Mesendoderm (in vitro differentiated cells): ENCODE results near the gene CFH.
"Not testable (repeated sequence)": the region's sequence is repeated elsewhere in the genome, so short reads cannot be mapped to it uniquely, and the experiment has no call there.

Source experiments
- DNase-seq: peaks from one replicate; pipeline ENCODE4 v3.0.0; 2013
- H2AK5ac ChIP-seq: 2 replicates; pipeline ENCODE4 v1.6.1; 2013; ENCODE audit warnings: low read length, inconsistent platforms
- H2BK120ac ChIP-seq: 2 replicates; pipeline ENCODE4 v1.6.1; 2013; ENCODE audit warnings: low read depth, mild to moderate bottlenecking, low read length, moderate library complexity, mixed read lengths
- H2BK15ac ChIP-seq: replicated peaks from 2 replicates; pipeline ENCODE4 v1.6.1; 2013; ENCODE audit warnings: low read depth, mild to moderate bottlenecking, moderate library complexity
- H2BK5ac ChIP-seq: 2 replicates; pipeline ENCODE4 v1.6.1; 2013; ENCODE audit warnings: low read length, inconsistent platforms
- H3K18ac ChIP-seq: 2 replicates; pipeline ENCODE4 v1.6.1; 2013; ENCODE audit warnings: mild to moderate bottlenecking, low read length, mixed read lengths
- H3K23ac ChIP-seq: one replicate; pipeline ENCODE4 v1.6.1; 2013; ENCODE audit warnings: low read length
- H3K27ac ChIP-seq: 2 replicates; pipeline ENCODE4 v1.5.1; 2013; ENCODE audit warnings: low read depth, mild to moderate bottlenecking, inconsistent platforms, low read length, moderate library complexity
- H3K27me3 ChIP-seq: 2 replicates; pipeline ENCODE4 v1.6.1; 2013; ENCODE audit warnings: low read length, control low read depth, mild to moderate bottlenecking, inconsistent platforms; ENCODE audit not compliant: insufficient read depth, poor library complexity
- H3K36me3 ChIP-seq: 2 replicates; pipeline ENCODE4 v1.6.1; 2013; ENCODE audit warnings: low read length, inconsistent platforms; ENCODE audit not compliant: control insufficient read depth, insufficient read depth
- H3K4ac ChIP-seq: one replicate; pipeline ENCODE4 v1.6.1; 2013; ENCODE audit warnings: low read depth, mild to moderate bottlenecking, low read length, moderate library complexity
- H3K4me1 ChIP-seq: 2 replicates; pipeline ENCODE4 v1.6.1; 2013; ENCODE audit warnings: low read depth, low read length, inconsistent platforms; ENCODE audit not compliant: control insufficient read depth
- H3K4me2 ChIP-seq: 2 replicates; pipeline ENCODE4 v1.6.1; 2013; ENCODE audit warnings: low read length
- H3K4me3 ChIP-seq: 2 replicates; pipeline ENCODE4 v1.5.1; 2013; ENCODE audit warnings: mild to moderate bottlenecking, low read length
- H3K56ac ChIP-seq: one replicate; pipeline ENCODE4 v1.6.1; 2013; ENCODE audit warnings: low read length
- H3K79me1 ChIP-seq: 2 replicates; pipeline ENCODE4 v1.6.1; 2013; ENCODE audit warnings: low read length, inconsistent platforms
- H3K79me2 ChIP-seq: 2 replicates; pipeline ENCODE4 v1.6.1; 2013; ENCODE audit warnings: mild to moderate bottlenecking, low read length; ENCODE audit not compliant: control insufficient read depth, insufficient read depth
- H3K9ac ChIP-seq: 2 replicates; pipeline ENCODE4 v1.6.1; 2013; ENCODE audit warnings: low read length, inconsistent platforms
- H4K5ac ChIP-seq: one replicate; pipeline ENCODE4 v1.6.1; 2013; ENCODE audit warnings: low read length
- H4K8ac ChIP-seq: one replicate; pipeline ENCODE4 v1.6.1; 2013; ENCODE audit warnings: low read depth, mild to moderate bottlenecking, control low read depth, low read length, moderate library complexity
- WGBS: extraction: QIAGEN DNeasy Blood & Tissue Kit; methylation state at CpG from one replicate; pipeline ENCODE4 v1.1.7; 2013; ENCODE audit warnings: low lambda C conversion rate, missing lambda C conversion rate; ENCODE audit not compliant: insufficient coverage; ENCODE audit errors: extremely low coverage; 5-methylcytosine and 5-hydroxymethylcytosine counted together

CFH gene

GRCh38 chr1:196765019-196765740, 113.3 kb downstream of the CFH start:
- not testable (repeated sequence) for H3K56ac ChIP-seq, H3K4ac ChIP-seq, H3K4me1 ChIP-seq, H2AK5ac ChIP-seq, H2BK5ac ChIP-seq, H3K4me2 ChIP-seq, H3K27me3 ChIP-seq, H2BK120ac ChIP-seq, H3K4me3 ChIP-seq, H3K79me1 ChIP-seq, H2BK15ac ChIP-seq, H3K9ac ChIP-seq, H3K23ac ChIP-seq, H4K8ac ChIP-seq, H3K27ac ChIP-seq, H3K36me3 ChIP-seq, H3K18ac ChIP-seq, DNase-seq, H3K79me2 ChIP-seq, H4K5ac ChIP-seq
- no CpG with 5 or more reads among the region's 4 CpGs for WGBS

GRCh38 chr1:196769823-196770222, 118.0 kb downstream of the CFH start:
- no CpG with 5 or more reads among the region's 4 CpGs for WGBS

GRCh38 chr1:196773713-196774112, 121.9 kb downstream of the CFH start:
- no peak overlapping the region for H3K4me3 ChIP-seq
- H3K56ac ChIP-seq = no peak overlapping the region
- H4K8ac ChIP-seq = no peak overlapping the region
- H3K9ac ChIP-seq = no peak overlapping the region
- WGBS = no CpG with 5 or more reads among the region's 1 CpG
- H3K79me2 ChIP-seq = no peaks in the 10 kb centered on the region
- no peak overlapping the region for H2BK120ac ChIP-seq
- no peaks in the 10 kb centered on the region for H3K27me3 ChIP-seq
- DNase-seq = no peak
- no peak overlapping the region for H2BK5ac ChIP-seq
- H3K4me1 ChIP-seq = no peaks in the 10 kb centered on the region
- H3K4me2 ChIP-seq = no peak overlapping the region
- H3K79me1 ChIP-seq = no peaks in the 10 kb centered on the region
- H3K36me3 ChIP-seq = no peaks in the 10 kb centered on the region
- no peak overlapping the region for H4K5ac ChIP-seq
- H3K27ac ChIP-seq = no peak overlapping the region
- H3K4ac ChIP-seq = no peak overlapping the region
- H3K18ac ChIP-seq = no peak overlapping the region
- no peak overlapping the region for H2AK5ac ChIP-seq
- H2BK15ac ChIP-seq = no peak overlapping the region
- H3K23ac ChIP-seq = no peak overlapping the region

More at GRCh38 chr1:196769823-196770222, 118.0 kb downstream of the CFH start:
- H3K9ac ChIP-seq, H3K4ac ChIP-seq, H3K27ac ChIP-seq, H2AK5ac ChIP-seq, H3K18ac ChIP-seq, H3K23ac ChIP-seq, H2BK5ac ChIP-seq, H3K36me3 ChIP-seq, H3K4me1 ChIP-seq, H3K4me3 ChIP-seq, H3K4me2 ChIP-seq, H4K5ac ChIP-seq, H4K8ac ChIP-seq, H3K27me3 ChIP-seq, H2BK120ac ChIP-seq, H3K79me2 ChIP-seq, DNase-seq, H3K79me1 ChIP-seq, H2BK15ac ChIP-seq, H3K56ac ChIP-seq: not testable (repeated sequence)

- H2AK5ac ChIP-seq = no peak overlapping the region
- H3K56ac ChIP-seq = no peak overlapping the region
- H3K18ac ChIP-seq = no peak overlapping the region
- no peak overlapping the region for H3K4ac ChIP-seq
- H2BK15ac ChIP-seq = no peak overlapping the region
- H3K27me3 ChIP-seq = no peaks in the 10 kb centered on the region
- no peak overlapping the region for H4K5ac ChIP-seq
- H3K79me2 ChIP-seq = no peaks in the 10 kb centered on the region
- no peak overlapping the region for H2BK5ac ChIP-seq
- no peak overlapping the region for H3K4me3 ChIP-seq
- no peaks in the 10 kb centered on the region for H3K4me1 ChIP-seq
- H3K9ac ChIP-seq = no peak overlapping the region
- no peak overlapping the region for H3K27ac ChIP-seq
- no peak overlapping the region for H3K4me2 ChIP-seq
- H3K23ac ChIP-seq = no peak overlapping the region
- no peak overlapping the region for H2BK120ac ChIP-seq
- no peak overlapping the region for H4K8ac ChIP-seq
- DNase-seq = no peak
- H3K36me3 ChIP-seq = no peaks in the 10 kb centered on the region
- no CpG with 5 or more reads among the region's 2 CpGs for WGBS
- H3K79me1 ChIP-seq = no peaks in the 10 kb centered on the region
These were observed 122.3 kb downstream of the CFH start for GRCh38 chr1:196774175-196774574.

GRCh38 chr1:196774603-196775002, 122.8 kb downstream of the CFH start, which contains the start of gene CFHR3:
Gene CFHR3 (plus strand): TSS chr1:196774840. CDS start chr1:196774887, 47 bp downstream.
- no peak within 1 kb of the TSS for H3K4me3 ChIP-seq

GRCh38 chr1:196777603-196778002, 125.8 kb downstream of the CFH start:
- no peak overlapping the region for H3K18ac ChIP-seq
- no peak overlapping the region for H3K4me2 ChIP-seq
- no peak overlapping the region for H3K56ac ChIP-seq
- no peak overlapping the region for H3K27ac ChIP-seq
- H3K9ac ChIP-seq = no peak overlapping the region
- no peak overlapping the region for H3K23ac ChIP-seq
- H3K4me3 ChIP-seq = no peak overlapping the region
- no peaks in the 10 kb centered on the region for H3K36me3 ChIP-seq
- no peak overlapping the region for H4K8ac ChIP-seq
- no CpG with 5 or more reads among the region's 13 CpGs for WGBS
- no peak overlapping the region for H2BK5ac ChIP-seq
- H4K5ac ChIP-seq = no peak overlapping the region
- H2BK15ac ChIP-seq = no peak overlapping the region
- DNase-seq = no peak
- no peaks in the 10 kb centered on the region for H3K4me1 ChIP-seq
- H2AK5ac ChIP-seq = no peak overlapping the region
- H3K79me1 ChIP-seq = no peaks in the 10 kb centered on the region
- no peaks in the 10 kb centered on the region for H3K79me2 ChIP-seq
- H3K27me3 ChIP-seq = no peaks in the 10 kb centered on the region
- no peak overlapping the region for H3K4ac ChIP-seq
- no peak overlapping the region for H2BK120ac ChIP-seq

More at GRCh38 chr1:196774603-196775002, 122.8 kb downstream of the CFH start, which contains the start of gene CFHR3:
- Histone ChIP-seq H3K79me1 (no peaks in the 10 kb centered on the region), H2BK120ac (no peak within 1 kb of the TSS), H4K5ac (no peak within 1 kb of the TSS), H3K56ac (no peak within 1 kb of the TSS), H4K8ac (no peak within 1 kb of the TSS), H3K4ac (no peak within 1 kb of the TSS), H2BK15ac (no peak within 1 kb of the TSS), H3K4me2 (no peak within 1 kb of the TSS), H3K27ac (no peak within 1 kb of the TSS), H3K18ac (no peak within 1 kb of the TSS), H3K27me3 (no peaks in the 10 kb centered on the region), H3K23ac (no peak within 1 kb of the TSS), H3K79me2 (no peaks in the 10 kb centered on the region), H2BK5ac (no peak within 1 kb of the TSS), H2AK5ac (no peak within 1 kb of the TSS), H3K9ac (no peak within 1 kb of the TSS), H3K4me1 (no peaks in the 10 kb centered on the region), H3K36me3 (no peaks in the 10 kb centered on the region)
- DNase-seq = no peak
